GM19239 (cell line): Measurements from ENCODE around the gene MPZL1.
"Not testable (repeated sequence)": the region's sequence is repeated elsewhere in the genome, so short reads cannot be mapped to it uniquely, and the experiment has no call there.

ENCODE experiments used
- DNase-seq: peaks from one replicate; pipeline ENCODE4 v3.0.0; 2011; ENCODE audit warnings: low spot score; ENCODE audit not compliant: insufficient read length
- FAIRE-seq: peaks from 2 replicates; lab custom pipeline; 2011; peaks lifted over from hg19 to GRCh38; lab: Jason Lieb, UNC

Gene MPZL1

GRCh38 chr1:167715157-167715999, 6.4 kb upstream of the MPZL1 start:
- DNase-seq (peak; percentile 42), FAIRE-seq (peak; percentile 89)

DNA sequence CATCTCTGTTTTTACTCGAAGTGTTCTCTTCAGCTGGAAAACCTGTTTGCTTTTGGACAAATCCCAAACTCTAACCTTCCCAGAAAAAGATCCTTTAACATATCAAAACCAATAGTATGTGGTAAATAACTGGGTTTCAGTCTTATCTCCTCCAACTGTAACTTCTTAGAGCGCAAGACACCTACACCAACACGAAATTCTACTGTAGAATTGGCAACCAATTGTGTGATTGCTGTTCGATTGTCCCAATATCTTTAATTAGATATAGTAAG, 5.8 kb upstream of the MPZL1 start:
- DNase-seq (no peak), FAIRE-seq (no peak)

GRCh38 chr1:167717351-167717750, 4.4 kb upstream of the MPZL1 start:
- DNase-seq: no peak
- FAIRE-seq: no peak

DNA sequence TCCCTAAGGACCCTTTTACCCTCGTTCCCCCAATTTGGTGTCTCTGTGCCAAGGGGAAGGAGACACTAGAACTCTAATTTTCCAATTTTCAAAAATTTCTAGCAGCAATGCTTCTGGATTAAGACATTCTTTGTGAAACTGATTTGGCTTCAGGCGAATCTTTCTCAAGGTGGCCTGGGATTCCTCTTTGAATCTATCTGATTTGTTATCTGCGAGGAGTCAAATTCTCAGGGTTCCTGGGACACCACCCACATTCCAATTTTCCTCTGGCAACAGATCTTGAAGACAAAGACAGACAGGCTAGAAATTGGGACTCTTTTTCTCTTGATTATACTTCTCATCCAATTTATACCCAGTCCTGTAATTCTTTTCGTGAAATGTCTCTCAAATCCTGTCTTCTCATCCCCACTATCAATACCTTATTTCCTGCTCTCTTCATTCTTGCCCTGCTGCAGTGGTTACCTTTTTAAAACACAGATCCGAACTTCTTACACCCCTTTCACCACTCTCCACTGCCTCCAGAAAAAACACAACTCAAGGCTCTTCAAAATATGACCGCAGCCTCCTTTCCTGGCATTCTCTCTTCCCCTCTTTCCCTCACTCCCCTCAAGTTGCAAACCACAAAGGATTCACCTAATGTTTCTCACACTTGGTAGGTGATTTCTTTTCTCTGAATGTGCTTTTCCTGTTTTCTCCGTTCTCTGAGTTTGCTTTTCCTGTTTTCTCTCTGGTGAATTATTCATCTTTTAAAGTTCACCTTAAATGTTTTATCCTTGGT, 2.7 kb upstream of the MPZL1 start:
- DNase-seq (no peak), FAIRE-seq (no peak)

DNA sequence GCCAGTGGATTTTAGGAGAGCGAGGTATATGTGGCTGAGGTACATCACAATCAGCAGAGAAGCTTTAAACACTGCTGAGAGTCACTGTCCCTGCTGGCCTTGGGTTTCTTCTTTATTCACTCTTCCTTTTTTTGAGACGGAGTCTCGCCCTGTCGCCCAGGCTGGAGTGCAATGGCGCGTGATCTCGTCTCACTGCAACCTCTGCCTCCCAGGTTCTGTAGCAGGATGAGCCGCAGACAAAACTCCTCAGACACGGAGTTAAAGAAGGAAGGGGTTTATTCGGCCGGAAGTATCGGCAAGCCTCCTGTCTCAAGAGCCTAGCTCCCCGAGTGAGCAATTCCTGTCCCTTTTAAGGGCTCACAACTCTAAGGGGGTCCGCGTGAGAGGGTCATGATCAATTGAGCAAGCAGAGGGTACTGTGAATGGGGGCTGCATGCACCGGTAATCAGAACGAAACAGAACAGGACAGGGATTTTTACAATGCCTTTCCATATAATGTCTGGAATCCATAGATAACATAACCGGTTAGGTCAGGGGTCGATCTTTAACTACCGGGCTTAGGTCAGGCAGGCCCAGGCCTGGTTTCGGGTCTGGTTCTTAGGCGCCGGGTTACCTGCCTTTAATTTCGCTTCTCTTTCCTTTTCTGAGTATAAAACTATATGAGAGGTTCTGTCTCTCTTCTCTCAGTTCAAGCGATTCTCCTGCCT, 1.9 kb upstream of the MPZL1 start:
- peak; percentile 66 for FAIRE-seq
- DNase-seq: not testable (repeated sequence)

- FAIRE-seq: peak; percentile 91
- DNase-seq: no peak
Observed at GRCh38 chr1:167720965-167721616, 691 bp upstream of the MPZL1 start.

GRCh38 chr1:167722152-167722869, 529 bp downstream of the MPZL1 start:
- DNase-seq: no peak
- FAIRE-seq: no peak

DNA sequence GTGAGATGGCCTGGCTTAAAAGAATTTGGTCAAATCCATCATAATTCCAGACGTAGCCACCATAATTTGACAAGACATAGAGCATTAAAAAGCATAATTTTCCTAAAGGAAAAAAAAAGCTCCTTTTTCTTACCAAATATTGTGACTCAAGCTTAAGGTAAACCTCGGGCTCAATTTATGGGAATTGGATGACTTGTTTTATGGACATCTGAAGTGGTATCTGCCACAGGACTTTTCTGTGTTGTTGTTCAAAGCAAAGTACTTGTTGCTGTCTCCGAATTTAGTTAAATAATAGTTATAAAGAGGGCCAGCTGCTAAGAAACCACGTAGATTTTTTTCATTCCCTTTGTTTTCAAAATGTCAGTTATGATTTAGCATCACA, 1.1 kb downstream of the MPZL1 start:
- no peak for DNase-seq
- peak; percentile 33 for FAIRE-seq

GRCh38 chr1:167723707-167724323, 2.0 kb downstream of the MPZL1 start:
- DNase-seq (no peak), FAIRE-seq (peak; percentile 40)

DNA sequence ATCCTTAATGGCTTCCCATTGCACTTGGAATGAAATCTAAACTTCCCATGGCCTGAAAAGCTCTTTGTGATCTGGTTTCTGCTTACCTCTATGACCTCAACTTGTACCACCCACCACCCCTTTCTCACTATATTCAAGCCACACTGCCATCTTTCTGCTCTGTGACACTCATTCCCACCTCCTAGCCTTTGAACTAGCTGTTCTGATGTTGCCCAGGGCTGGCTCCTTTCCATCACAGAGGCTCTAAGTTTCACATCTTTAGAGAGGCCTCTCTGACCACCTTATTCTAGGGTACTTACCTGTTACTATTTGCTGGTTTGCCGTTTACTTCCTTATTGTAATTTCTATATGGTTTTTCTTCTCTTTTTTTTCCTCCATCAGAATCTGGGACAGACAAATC, 4.2 kb downstream of the MPZL1 start:
- DNase-seq: no peak
- peak; percentile 65 for FAIRE-seq

GRCh38 chr1:167728818-167729410, 7.1 kb downstream of the MPZL1 start:
- DNase-seq: no peak
- no peak for FAIRE-seq

DNA sequence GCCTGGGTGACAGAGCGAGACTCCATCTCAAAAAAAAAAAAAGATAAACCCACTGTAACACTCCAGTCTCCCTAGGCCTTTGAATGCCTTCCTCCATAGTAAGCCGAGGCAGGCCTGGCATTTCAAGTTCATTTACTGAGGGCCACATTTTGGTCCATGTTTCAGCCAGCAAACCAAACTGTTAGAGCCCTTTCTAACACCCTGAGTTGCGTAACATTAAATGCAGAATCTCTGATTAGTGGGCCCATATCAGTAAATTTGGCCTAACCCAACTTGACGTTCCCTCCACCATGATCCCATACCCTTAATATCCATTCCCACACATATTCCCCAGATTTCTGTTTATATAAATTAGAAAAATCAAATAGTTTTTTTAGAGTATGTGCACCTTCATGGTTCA, 12.4 kb downstream of the MPZL1 start:
- no peak for FAIRE-seq

GRCh38 chr1:167734841-167735240, 13.1 kb downstream of the MPZL1 start:
- no peak for DNase-seq
- no peak for FAIRE-seq

More for the DNA sequence above, 12.4 kb downstream of the MPZL1 start:
- no peak for DNase-seq

GRCh38 chr1:167737169-167737568, 15.4 kb downstream of the MPZL1 start:
- FAIRE-seq (no peak), DNase-seq (no peak)

DNA sequence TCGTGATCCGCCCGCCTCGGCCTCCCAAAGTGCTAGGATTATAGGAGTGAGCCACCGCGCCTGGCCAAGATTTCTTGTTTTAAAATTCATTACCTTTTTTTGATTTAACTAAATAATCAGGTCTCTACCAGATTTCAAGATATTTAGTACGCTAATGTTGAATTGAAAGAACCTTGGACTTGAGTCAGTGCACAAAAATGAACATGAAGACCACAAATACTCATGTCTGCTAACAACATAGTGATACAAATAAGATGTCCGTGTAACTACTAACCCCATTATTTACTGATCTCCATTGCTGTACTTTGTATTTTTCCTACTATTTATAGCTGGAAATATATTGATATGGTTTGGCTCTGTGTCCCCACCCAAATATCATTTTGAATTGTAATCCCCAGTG, 16.4 kb downstream of the MPZL1 start:
- no peak for DNase-seq
- FAIRE-seq: no peak

GRCh38 chr1:167739752-167740151, 18.0 kb downstream of the MPZL1 start:
- no peak for FAIRE-seq
- no peak for DNase-seq

DNA sequence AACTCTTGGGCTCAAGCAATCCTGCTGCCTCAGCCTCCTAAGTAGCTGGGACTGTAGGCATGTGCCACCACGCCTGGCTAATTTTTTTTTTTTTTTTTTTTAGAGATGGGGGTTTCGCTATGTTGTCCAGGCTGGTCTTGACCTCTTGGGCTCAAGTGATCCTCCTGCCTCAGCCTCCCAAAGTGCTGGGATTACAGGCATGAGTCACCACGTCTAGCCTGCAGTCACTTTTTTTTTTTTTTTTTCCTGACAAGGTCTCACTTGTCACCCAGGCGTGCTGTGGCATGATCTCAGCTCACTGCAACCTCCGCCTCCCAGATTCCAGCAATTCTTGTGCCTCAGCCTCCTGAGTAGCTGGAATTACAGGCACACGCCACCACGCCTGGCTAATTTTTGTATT, 19.3 kb downstream of the MPZL1 start:
- FAIRE-seq, DNase-seq: not testable (repeated sequence)

DNA sequence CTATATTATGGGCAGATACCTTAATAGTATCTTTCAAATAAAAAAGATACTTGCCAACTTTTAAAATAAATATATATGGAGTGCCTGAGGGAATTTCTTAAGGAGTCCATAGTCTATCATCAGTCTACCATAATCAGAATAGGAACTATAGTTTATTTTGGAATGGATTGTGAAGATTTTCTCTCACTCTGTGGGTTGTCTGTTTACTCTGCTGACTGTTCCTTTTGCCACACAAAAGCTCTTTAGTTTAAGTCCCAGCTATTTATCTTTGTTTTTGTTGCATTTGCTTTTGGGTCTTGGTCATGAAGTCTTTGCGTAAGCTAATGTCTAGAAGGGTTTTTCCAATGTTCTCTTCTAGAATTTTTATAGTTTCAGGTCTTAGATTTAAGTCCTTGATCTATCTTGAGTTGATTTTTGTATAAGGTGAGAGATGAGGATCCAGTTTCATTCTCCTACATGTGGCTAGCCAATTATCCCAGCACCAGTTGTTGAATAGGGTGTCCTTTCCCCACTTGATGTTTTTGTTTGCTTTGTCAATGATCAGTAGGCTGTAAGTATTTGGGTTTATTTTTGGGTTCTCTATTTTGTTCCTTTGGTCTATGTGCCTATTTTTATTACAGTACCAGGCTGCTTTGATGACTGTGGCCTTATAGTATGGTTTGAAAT, 20.7 kb downstream of the MPZL1 start:
- not testable (repeated sequence) for DNase-seq, FAIRE-seq

DNA sequence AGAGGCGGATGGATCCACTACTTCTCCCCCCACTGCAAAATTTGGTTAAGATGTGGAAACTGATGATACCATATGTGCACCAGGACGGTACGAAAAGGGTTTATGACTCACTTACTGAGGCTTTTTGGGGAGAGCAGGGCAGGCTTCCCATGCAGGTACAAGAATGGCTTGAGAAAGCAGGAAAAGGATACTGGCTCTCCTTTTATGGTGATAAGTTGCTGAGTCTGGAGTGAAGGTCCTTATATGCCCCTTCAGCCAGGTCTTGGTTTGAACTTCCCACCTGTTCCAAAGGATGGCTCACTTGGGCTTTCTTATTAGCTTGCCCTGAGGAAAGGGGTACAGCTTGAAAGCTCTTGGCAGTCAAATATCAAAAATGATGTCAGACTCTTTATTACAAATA, 23.1 kb downstream of the MPZL1 start:
- no peak for FAIRE-seq
- DNase-seq: no peak
